Measurements from ENCODE around the gene MASP2. TPM values are rescaled to one million over a fixed set of nuclear protein-coding genes. Genes with fewer than 3 reads are reported as not detected.

Gene MASP2
- total and polyA plus RNA-seq, 9 of the 15 experiments (the other 6 are each of a cell fraction or from before 2014, with no cell fraction given) = 0.01 to 0.23 (median 0.06) TPM; not detected in 3

DNA sequence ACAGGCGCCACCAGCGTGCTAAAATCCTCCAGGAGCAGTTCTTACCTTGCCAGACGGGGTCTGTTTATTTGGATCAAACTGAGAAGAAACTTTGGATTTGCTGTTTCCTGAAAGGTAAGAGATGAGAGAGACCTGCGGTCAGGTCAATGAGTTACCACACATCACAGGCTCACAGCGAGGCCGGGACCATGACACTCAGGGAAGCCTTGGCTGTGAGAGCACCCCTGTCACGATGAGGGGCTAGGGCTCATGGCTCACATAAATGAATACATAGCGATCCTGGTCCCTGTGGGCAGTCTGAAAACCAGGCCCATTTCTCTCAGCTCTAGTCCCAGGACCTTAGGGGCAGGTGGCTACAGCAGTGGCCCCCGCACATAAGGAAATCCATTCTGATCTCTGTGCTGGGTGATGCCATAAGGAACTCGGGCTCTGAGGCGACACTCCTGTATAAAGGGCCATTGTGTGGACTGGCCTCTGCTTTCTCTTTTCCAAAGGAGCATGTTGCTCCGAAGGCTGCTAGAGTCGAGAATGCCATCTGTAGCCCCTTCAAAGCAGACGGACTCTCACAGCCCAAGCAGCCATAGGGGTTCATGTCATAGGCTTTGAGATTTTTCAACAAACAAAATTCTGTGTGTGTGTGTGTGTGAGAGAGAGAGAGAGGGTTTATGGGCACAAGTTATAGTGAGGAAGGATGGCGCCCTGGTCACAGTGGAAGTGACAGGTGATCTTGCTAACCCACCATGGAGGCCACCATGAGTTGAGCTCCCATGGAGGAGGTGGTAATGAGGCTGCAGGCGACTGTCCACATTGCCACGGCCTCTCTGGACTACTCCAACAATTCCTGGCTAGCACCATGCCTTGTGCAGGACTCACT is 21.8 kb upstream of the MASP2 start:
- ChIA-PET POLR2A (interaction anchor here (0.6 to 1.7 kb wide), 4 partner anchors 10 to 53 kb away, joined by 3 to 4 read pairs (median 4); no protein-coding TSS in a partner anchor), CTCF (ENCODE audit: low intra/inter-chr PET ratio) (no interaction called here)
- Histone ChIP-seq H3K36me3 (ENCODE audit: control insufficient read depth, insufficient read depth, low read length) (peaks cover 89% of the 10 kb centered on the region), H3K9ac (ENCODE audit: insufficient read depth in 1 of 2, low read depth in 2 of 2, low read length in 2 of 2) (0 out of 4 replicates have a peak overlapping the region, but pooled peaks of 1 of the 2 experiments have one; percentile 2), H2AFZ (ENCODE audit: low read depth, low read length) (no peak overlapping the region), H3K79me2 (ENCODE audit: control insufficient read depth, insufficient read depth, low read length) (no peaks in the 10 kb centered on the region), H3K27ac (ENCODE audit: extremely low read depth, low read depth, low read length) (no peak overlapping the region), H4K20me1 (replicated peaks; ENCODE audit: control insufficient read depth, insufficient read depth, low read length) (no peaks in the 10 kb centered on the region), H3K4me3 (no peak overlapping the region), H3K9me3 (replicated peaks; ENCODE audit: control insufficient read depth, insufficient read depth, low read depth, low read length) (no peaks in the 10 kb centered on the region), H3K27me3 (ENCODE audit: control insufficient read depth in 2 of 2, insufficient read depth in 2 of 2, low read length in 2 of 2) (no peaks in the 10 kb centered on the region), H3K4me2 (ENCODE audit: insufficient read depth, low read length) (no peak overlapping the region), H3K4me1 (replicated peaks in 1 of 2; ENCODE audit: control insufficient read depth in 2 of 2, insufficient read depth in 2 of 2, low read length in 2 of 2) (no peaks in the 10 kb centered on the region), H3K9me1 (ENCODE audit: control insufficient read depth, insufficient read depth, low read length) (no peaks in the 10 kb centered on the region)
- in situ Hi-C loops (cut with MboI) (no loop called here), intact Hi-C loops (cut with micrococcal nuclease) (no loop called here)
- DNase-seq (ENCODE audit: extremely low read depth in 1 of 4, low spot score in 3 of 4) = no peak
- no peak for FAIRE-seq
- ATAC-seq = no peak
- no TSS peak for BruUV-seq (replicated peaks)
- WGBS (ENCODE audit: insufficient coverage, low coverage, missing lambda C conversion rate) = 92% methylated on average over 17 of the region's 17 CpGs
- TF ChIP-seq, protein P1, sequence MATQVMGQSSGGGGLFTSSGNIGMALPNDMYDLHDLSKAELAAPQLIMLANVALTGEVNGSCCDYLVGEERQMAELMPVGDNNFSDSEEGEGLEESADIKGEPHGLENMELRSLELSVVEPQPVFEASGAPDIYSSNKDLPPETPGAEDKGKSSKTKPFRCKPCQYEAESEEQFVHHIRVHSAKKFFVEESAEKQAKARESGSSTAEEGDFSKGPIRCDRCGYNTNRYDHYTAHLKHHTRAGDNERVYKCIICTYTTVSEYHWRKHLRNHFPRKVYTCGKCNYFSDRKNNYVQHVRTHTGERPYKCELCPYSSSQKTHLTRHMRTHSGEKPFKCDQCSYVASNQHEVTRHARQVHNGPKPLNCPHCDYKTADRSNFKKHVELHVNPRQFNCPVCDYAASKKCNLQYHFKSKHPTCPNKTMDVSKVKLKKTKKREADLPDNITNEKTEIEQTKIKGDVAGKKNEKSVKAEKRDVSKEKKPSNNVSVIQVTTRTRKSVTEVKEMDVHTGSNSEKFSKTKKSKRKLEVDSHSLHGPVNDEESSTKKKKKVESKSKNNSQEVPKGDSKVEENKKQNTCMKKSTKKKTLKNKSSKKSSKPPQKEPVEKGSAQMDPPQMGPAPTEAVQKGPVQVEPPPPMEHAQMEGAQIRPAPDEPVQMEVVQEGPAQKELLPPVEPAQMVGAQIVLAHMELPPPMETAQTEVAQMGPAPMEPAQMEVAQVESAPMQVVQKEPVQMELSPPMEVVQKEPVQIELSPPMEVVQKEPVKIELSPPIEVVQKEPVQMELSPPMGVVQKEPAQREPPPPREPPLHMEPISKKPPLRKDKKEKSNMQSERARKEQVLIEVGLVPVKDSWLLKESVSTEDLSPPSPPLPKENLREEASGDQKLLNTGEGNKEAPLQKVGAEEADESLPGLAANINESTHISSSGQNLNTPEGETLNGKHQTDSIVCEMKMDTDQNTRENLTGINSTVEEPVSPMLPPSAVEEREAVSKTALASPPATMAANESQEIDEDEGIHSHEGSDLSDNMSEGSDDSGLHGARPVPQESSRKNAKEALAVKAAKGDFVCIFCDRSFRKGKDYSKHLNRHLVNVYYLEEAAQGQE (IDR thresholded peaks at IDR 0.05; ENCODE audit: borderline replicate concordance) = no peak
- TF ChIP-seq, protein P1 (CRISPR knock-in tag; IDR thresholded peaks at IDR 0.05; ENCODE audit: low read depth) = no peak
- TF ChIP-seq, protein P2, sequence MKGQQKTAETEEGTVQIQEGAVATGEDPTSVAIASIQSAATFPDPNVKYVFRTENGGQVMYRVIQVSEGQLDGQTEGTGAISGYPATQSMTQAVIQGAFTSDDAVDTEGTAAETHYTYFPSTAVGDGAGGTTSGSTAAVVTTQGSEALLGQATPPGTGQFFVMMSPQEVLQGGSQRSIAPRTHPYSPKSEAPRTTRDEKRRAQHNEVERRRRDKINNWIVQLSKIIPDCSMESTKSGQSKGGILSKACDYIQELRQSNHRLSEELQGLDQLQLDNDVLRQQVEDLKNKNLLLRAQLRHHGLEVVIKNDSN (CRISPR knock-in tag; IDR thresholded peaks at IDR 0.05) = no peak
- TF ChIP-seq SMARCC2 (IDR thresholded peaks at IDR 0.05; ENCODE audit: low read depth) (no peak), RFX1 (IDR thresholded peaks at IDR 0.05) (no peak), CC2D1A (IDR thresholded peaks at IDR 0.05) (no peak), YBX1 (IDR thresholded peaks at IDR 0.05) (no peak), SMARCA4 (IDR thresholded peaks at IDR 0.05) (no peak), NEUROD1 (IDR thresholded peaks at IDR 0.05; ENCODE audit: borderline replicate concordance, low read depth, low read length, partially characterized antibody) (no peak)
- TF ChIP-seq, protein P3, sequence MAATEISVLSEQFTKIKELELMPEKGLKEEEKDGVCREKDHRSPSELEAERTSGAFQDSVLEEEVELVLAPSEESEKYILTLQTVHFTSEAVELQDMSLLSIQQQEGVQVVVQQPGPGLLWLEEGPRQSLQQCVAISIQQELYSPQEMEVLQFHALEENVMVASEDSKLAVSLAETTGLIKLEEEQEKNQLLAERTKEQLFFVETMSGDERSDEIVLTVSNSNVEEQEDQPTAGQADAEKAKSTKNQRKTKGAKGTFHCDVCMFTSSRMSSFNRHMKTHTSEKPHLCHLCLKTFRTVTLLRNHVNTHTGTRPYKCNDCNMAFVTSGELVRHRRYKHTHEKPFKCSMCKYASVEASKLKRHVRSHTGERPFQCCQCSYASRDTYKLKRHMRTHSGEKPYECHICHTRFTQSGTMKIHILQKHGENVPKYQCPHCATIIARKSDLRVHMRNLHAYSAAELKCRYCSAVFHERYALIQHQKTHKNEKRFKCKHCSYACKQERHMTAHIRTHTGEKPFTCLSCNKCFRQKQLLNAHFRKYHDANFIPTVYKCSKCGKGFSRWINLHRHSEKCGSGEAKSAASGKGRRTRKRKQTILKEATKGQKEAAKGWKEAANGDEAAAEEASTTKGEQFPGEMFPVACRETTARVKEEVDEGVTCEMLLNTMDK (IDR thresholded peaks at IDR 0.05; ENCODE audit: borderline replicate concordance, insufficient read depth, low read depth, low read length, poor library complexity, severe bottlenecking) = no peak
